K562 (cell line): ENCODE measurements around the gene CCDC138. TPM values are rescaled to one million over a fixed set of nuclear protein-coding genes. Genes with fewer than 3 reads are reported as not detected.

Experiments used
- BRD9 ChIP-seq: fragments of 450-650 bp; IDR thresholded peaks from 2 replicates; pipeline ENCODE4 v1.6.1; 2018; ENCODE audit warnings: low read depth; ENCODE audit not compliant: partially characterized antibody
- CBX5 ChIP-seq: IDR thresholded peaks from 2 replicates; pipeline ENCODE4 v1.6.1; 2014; ENCODE audit warnings: low read depth, borderline replicate concordance
- CHD2 ChIP-seq: IDR thresholded peaks from 2 replicates; pipeline ENCODE4 v1.6.1; 2011; ENCODE audit warnings: low read depth, low read length
- HMG20A ChIP-seq: fragments of 450-650 bp; formaldehyde crosslinking; conservative IDR thresholded peaks from 2 replicates; pipeline ENCODE4 v1.4.0; 2020; ENCODE audit warnings: mild to moderate bottlenecking, mixed read lengths
- KHSRP ChIP-seq: fragments of 450-650 bp; IDR thresholded peaks from 2 replicates; pipeline ENCODE4 v1.6.1; 2017
- MLX ChIP-seq, 2 experiments: fragments of 450-650 bp in 1 of 2; sonication (generic) in 1 of 2; formaldehyde crosslinking; conservative IDR thresholded peaks; 2 replicates each; pipeline versions ENCODE4 v1.4.0 to v1.8.1; 2020 to 2022; ENCODE audit warnings: mild to moderate bottlenecking in 1 of 2, missing genetic modification reagents in 1 of 2
- NFRKB ChIP-seq: fragments of 450-650 bp; IDR thresholded peaks from 2 replicates; pipeline ENCODE4 v1.6.1; 2016; ENCODE audit warnings: low read depth
- NUFIP1 ChIP-seq: fragments of 450-650 bp; IDR thresholded peaks from 2 replicates; pipeline ENCODE4 v1.6.1; 2018; ENCODE audit not compliant: partially characterized antibody
- SAP30 ChIP-seq: fragments of 200-600 bp; sonication (generic); IDR thresholded peaks from 2 replicates; pipeline ENCODE4 v1.6.1; 2012; ENCODE audit warnings: borderline replicate concordance, low read depth, mild to moderate bottlenecking, moderate library complexity, low read length, control low read depth, inconsistent platforms; ENCODE audit not compliant: insufficient read depth, poor library complexity, severe bottlenecking
- SREBF1 ChIP-seq: fragments of 150-350 bp; IDR thresholded peaks from 2 replicates; pipeline ENCODE4 v1.6.1; 2014; ENCODE audit warnings: antibody characterized with exemption, low read depth, low read length, borderline replicate concordance
- SUPT5H ChIP-seq: fragments of 450-650 bp; IDR thresholded peaks from 2 replicates; pipeline ENCODE4 v1.6.1; 2016
- USF2 ChIP-seq: sonication (generic); formaldehyde crosslinking; IDR thresholded peaks from 2 replicates; pipeline ENCODE4 v1.5.0; 2020; ENCODE audit warnings: missing genetic modification reagents
- ZFX ChIP-seq: sonication (generic); formaldehyde crosslinking; IDR thresholded peaks from 2 replicates; pipeline ENCODE4 v1.8.0; 2022; ENCODE audit warnings: mild to moderate bottlenecking, missing genetic modification reagents, moderate library complexity
- ZNF253 ChIP-seq: fragments of 250-450 bp; sonication (Bioruptor Pico); conservative IDR thresholded peaks from 2 replicates; pipeline ENCODE4 v1.6.1; 2021; ENCODE audit warnings: mild to moderate bottlenecking
- ZNF318 ChIP-seq, 2 experiments: fragments of 450-650 bp; IDR thresholded peaks; 2 replicates each; pipeline ENCODE4 v1.6.1; 2016; ENCODE audit warnings: mild to moderate bottlenecking in 2 of 2, borderline replicate concordance in 1 of 2, low read depth in 1 of 2, moderate library complexity in 1 of 2
- polyA plus RNA-seq, 8 experiments: library from polyadenylated mRNA; depleted of rRNA in 4 of 8; stranded (reverse) in 5 of 8; unstranded in 3 of 8; fragments of >200 nt; fragmentation: Nextera tagmentation in 2 of 8; fragmentation: Illumina TruSeq in 1 of 8; extraction: Ambion mirVana in 2 of 8; extraction: Trizol in 1 of 8; gene quantifications; 2 replicates each; pipeline versions ENCODE4 v1.2.1 to v1.2.3, GENCODE V29; 2011 to 2014; ENCODE audit warnings: inconsistent platforms in 1 of 8, missing spikeins in 1 of 8
- total RNA-seq, 7 experiments: library from RNA; depleted of rRNA in 6 of 7; stranded (reverse); fragments of >200 nt in 6 of 7; fragmentation: Illumina TruSeq in 2 of 7; extraction: Trizol in 2 of 7; gene quantifications; 2 replicates each; pipeline versions ENCODE4 v1.2.1 to v1.2.3, GENCODE V29; 2011 to 2021; ENCODE audit warnings: low replicate concordance in 1 of 7

The CCDC138 gene
- total and polyA plus RNA-seq, 9 of the 15 experiments (the other 6 are each of a cell fraction or from before 2014, with no cell fraction given) = 17.5 to 44.6 (median 26.7) TPM

GRCh38 chr2:108786354-108787215, at the start of gene CCDC138 (continued):
- TF ChIP-seq ZNF318 (IDR thresholded peaks at IDR 0.05; ENCODE audit: borderline replicate concordance in 1 of 2, low read depth in 1 of 2) = no peak
- no peak for TF ChIP-seq NFRKB
- no peak for TF ChIP-seq KHSRP
- peak; percentile 86 for TF ChIP-seq SUPT5H
- no peak for TF ChIP-seq SREBF1
- TF ChIP-seq CBX5 = no peak
- TF ChIP-seq CHD2 = no peak
- no peak for TF ChIP-seq SAP30
- no peak for TF ChIP-seq ZNF253 (CRISPR knock-in tag)
- no peak for TF ChIP-seq USF2 (CRISPR knock-in tag)
- no peak for TF ChIP-seq NUFIP1
- TF ChIP-seq HMG20A (CRISPR knock-in tag) = no peak
- TF ChIP-seq BRD9 = no peak
- peak; percentile 80 for TF ChIP-seq ZFX (CRISPR knock-in tag)
- no peak for TF ChIP-seq MLX (CRISPR knock-in tag; conservative IDR thresholded peaks at IDR 0.05)
